Activated naive CD4-positive, alpha-beta T cell treated with anti-CD3 and anti-CD28 coated beads, Interleukin-2, amount 50 U/mL, for 72 hours (primary cell): Measurements from ENCODE around the gene FASLG. TPM values are rescaled to one million over a fixed set of nuclear protein-coding genes. Genes with fewer than 3 reads are reported as not detected.

Experiments
- ATAC-seq, 2 donors: fragments of 150-1000 bp; cut with Tn5 transposase; 2 replicates each; pipeline ENCODE4 v1.10.0; 2021; ENCODE audit warnings: mild to moderate bottlenecking in 2 of 2, moderate library complexity in 2 of 2
- DNase-seq, 2 donors: peaks; one replicate each; pipeline ENCODE4 v3.0.0; 2021 to 2022; ENCODE audit warnings: low spot score in 2 of 2
- H3K27ac Mint-ChIP-seq, 2 donors: one replicate each; pipeline ENCODE4 v1.8.0; 2022; ENCODE audit warnings: mild to moderate bottlenecking in 2 of 2, mixed read lengths in 2 of 2
- H3K36me3 Mint-ChIP-seq, 2 donors: one replicate each; pipeline ENCODE4 v1.8.0; 2022; ENCODE audit warnings: mixed read lengths in 2 of 2
- H3K9me3 Mint-ChIP-seq, 2 donors: one replicate each; pipeline ENCODE4 v1.8.0; 2022; ENCODE audit warnings: mixed read lengths in 2 of 2
- total RNA-seq, 2 donors: library from RNA; stranded (reverse); gene quantifications; one replicate each; pipeline ENCODE4 v1.2.3, GENCODE V29; 2022

The FASLG gene
- total RNA-seq, 2 donors from 2014 or later, result 3.7 to 7.2 TPM

- peak; percentile 63 to 66 for ATAC-seq
- peaks cover under 1 to 13% of the 10 kb centered on the region in 2 donors for H3K9me3 Mint-ChIP-seq
- H3K27ac Mint-ChIP-seq, result peak overlapping the region; percentile 94 to 97
- H3K36me3 Mint-ChIP-seq, result peaks cover 6 to 7% of the 10 kb centered on the region in 2 donors
- no peak for DNase-seq
These were observed 39.3 kb downstream of the FASLG start for GRCh38 chr1:172698224-172698623.

- Mint-ChIP-seq H3K9me3 (peaks cover 0 to 13% of the 10 kb centered on the region in 2 donors), H3K27ac (peak overlapping the region; percentile 75 to 97), H3K36me3 (peaks cover 0 to 7% of the 10 kb centered on the region in 2 donors)
- DNase-seq, result peak; percentile 65 to 78
- ATAC-seq, result peak; percentile 82 to 88
These were observed 40.2 kb downstream of the FASLG start for GRCh38 chr1:172699111-172699510.

GRCh38 chr1:172699695-172700227, 40.9 kb downstream of the FASLG start:
- Mint-ChIP-seq H3K27ac (peak overlapping the region; percentile 2 to 97), H3K36me3 (peaks cover 0 to 7% of the 10 kb centered on the region in 2 donors), H3K9me3 (peaks cover 0 to 13% of the 10 kb centered on the region in 2 donors)
- DNase-seq (no peak), ATAC-seq (no peak)

- no peak for ATAC-seq
- no peak overlapping the region for H3K27ac Mint-ChIP-seq
- DNase-seq, result no peak
- peaks cover 0 to 6% of the 10 kb centered on the region in 2 donors for H3K9me3 Mint-ChIP-seq
- peaks cover 0 to 7% of the 10 kb centered on the region in 2 donors for H3K36me3 Mint-ChIP-seq
These were observed 41.7 kb downstream of the FASLG start for GRCh38 chr1:172700556-172700955.

GRCh38 chr1:172704001-172704400, 45.1 kb downstream of the FASLG start:
- no peak overlapping the region for H3K27ac Mint-ChIP-seq
- ATAC-seq, result no peak
- H3K9me3 Mint-ChIP-seq, result peaks cover 0 to 5% of the 10 kb centered on the region in 2 donors
- H3K36me3 Mint-ChIP-seq, result no peaks in the 10 kb centered on the region
- no peak for DNase-seq

GRCh38 chr1:172704420-172705210, 45.7 kb downstream of the FASLG start:
- DNase-seq (no peak), ATAC-seq (no peak)
- Mint-ChIP-seq H3K36me3 (no peaks in the 10 kb centered on the region), H3K9me3 (peaks cover 0 to 5% of the 10 kb centered on the region in 2 donors), H3K27ac (peak overlapping the region in 1 of 2 donors; percentile 1)

- peak overlapping the region; percentile 72 to 82 for H3K27ac Mint-ChIP-seq
- H3K36me3 Mint-ChIP-seq, result no peaks in the 10 kb centered on the region
- peaks cover 0 to 5% of the 10 kb centered on the region in 2 donors for H3K9me3 Mint-ChIP-seq
- ATAC-seq (peak; percentile 85 to 93), DNase-seq (peak in 1 of 2 donors; percentile 31)
These were observed 49.5 kb downstream of the FASLG start for GRCh38 chr1:172708452-172708851.

- Mint-ChIP-seq H3K27ac (no peak overlapping the region), H3K36me3 (peaks cover 0 to 6% of the 10 kb centered on the region in 2 donors), H3K9me3 (peaks cover 0 to under 1% of the 10 kb centered on the region in 2 donors)
- no peak for DNase-seq
- ATAC-seq, result no peak
These were observed 52.7 kb downstream of the FASLG start for GRCh38 chr1:172711558-172711957.

GRCh38 chr1:172713466-172713865, 54.6 kb downstream of the FASLG start:
- ATAC-seq (no peak), DNase-seq (no peak)
- Mint-ChIP-seq H3K9me3 (no peaks in the 10 kb centered on the region), H3K27ac (no peak overlapping the region), H3K36me3 (peaks cover 0 to 8% of the 10 kb centered on the region in 2 donors)

Other genes starting within 250 kb of the FASLG start
- not detected for gene C1orf105, start 238.4 kb upstream of the FASLG start, total RNA-seq
- gene PIGC, start 215.0 kb upstream of the FASLG start, total RNA-seq, result 10 to 100 TPM; 11.0 to 14.7 TPM
- 10 to 100 TPM; 24.3 to 39.7 TPM for gene SUCO, start 126.0 kb upstream of the FASLG start, total RNA-seq